Activated naive CD4-positive, alpha-beta T cell treated with anti-CD3 and anti-CD28 coated beads for 36 hours (primary cell): ENCODE measurements around the gene GH2. TPM values are rescaled to one million over a fixed set of nuclear protein-coding genes. Genes with fewer than 3 reads are reported as not detected.
"Not testable (repeated sequence)": the region's sequence is repeated elsewhere in the genome, so short reads cannot be mapped to it uniquely, and the experiment has no call there.

Experiments used
- CTCF ChIA-PET: fragments of 350-600 bp; sonication (Branson Sonifier 250); formaldehyde crosslinking; loops from one replicate; lab custom pipeline; 2021; ENCODE audit warnings: antibody characterized with exemption; lab: Charles Lee
- DNase-seq: peaks from one replicate; pipeline ENCODE4 v3.0.0-alpha.2; 2020
- H3K27ac Mint-ChIP-seq: one replicate; pipeline ENCODE4 v1.8.0; 2021; ENCODE audit warnings: mild to moderate bottlenecking, mixed read lengths
- H3K27me3 Mint-ChIP-seq: one replicate; pipeline ENCODE4 v1.8.0; 2021; ENCODE audit warnings: low read depth, mixed read lengths
- H3K36me3 Mint-ChIP-seq: one replicate; pipeline ENCODE4 v1.8.0; 2021; ENCODE audit warnings: low read depth, mixed read lengths
- H3K4me1 Mint-ChIP-seq: one replicate; pipeline ENCODE4 v1.8.0; 2021; ENCODE audit warnings: low read depth, mixed read lengths
- H3K4me3 Mint-ChIP-seq: one replicate; pipeline ENCODE4 v1.8.0; 2021; ENCODE audit warnings: mild to moderate bottlenecking, moderate library complexity, mixed read lengths
- H3K9me3 Mint-ChIP-seq: one replicate; pipeline ENCODE4 v1.8.0; 2021; ENCODE audit warnings: mixed read lengths
- intact Hi-C: fragments of 100-400 bp; cut with micrococcal nuclease; formaldehyde crosslinking; loops from one replicate; pipeline ENCODE4 v1.15.1; 2023
- total RNA-seq, 2 experiments: library from RNA; stranded (reverse); gene quantifications; one replicate each; pipeline ENCODE4 v1.2.3, GENCODE V29; 2021

GH2 gene
- total RNA-seq, 2 experiments from 2014 or later, result not detected

GRCh38 chr17:63889026-63889848 lies 7.5 kb upstream of the GH2 start:
- H3K27me3 Mint-ChIP-seq, H3K27ac Mint-ChIP-seq, H3K4me1 Mint-ChIP-seq, H3K36me3 Mint-ChIP-seq, H3K9me3 Mint-ChIP-seq, H3K4me3 Mint-ChIP-seq, intact Hi-C loops: not testable (repeated sequence)
- peak; percentile 23 for DNase-seq
- CTCF ChIA-PET, result interaction anchor here (0.6 to 4.1 kb wide), 16 partner anchors 8 to 244 kb away, joined by 3 to 20 read pairs (median 4); partner anchors contain the start of genes CSHL1 and GH2

DNA sequence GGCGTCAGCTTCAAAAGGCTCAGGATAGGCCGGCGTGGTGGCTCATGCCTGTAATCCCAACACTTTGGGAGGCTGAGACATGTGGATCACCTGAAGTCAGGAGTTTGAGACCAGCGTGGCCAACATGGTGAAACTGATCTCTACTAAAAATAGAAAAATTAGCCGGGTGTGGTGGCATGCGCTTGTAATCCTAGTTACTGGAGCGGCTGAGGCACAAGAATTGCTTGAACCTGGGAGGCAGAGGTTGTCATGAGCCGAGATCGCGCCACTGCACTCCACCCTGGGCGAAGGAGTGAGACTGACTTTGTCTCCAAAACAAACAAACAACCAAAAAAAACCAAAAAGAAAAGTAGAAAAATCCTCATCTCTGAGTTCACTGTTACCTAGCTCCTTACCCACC lies 3.4 kb upstream of the GH2 start:
- CTCF ChIA-PET, result interaction anchor here (0.7 kb wide), 1 partner anchor 291 kb away, joined by 3 read pairs; no protein-coding TSS in a partner anchor
- DNase-seq, H3K4me1 Mint-ChIP-seq, H3K4me3 Mint-ChIP-seq, H3K36me3 Mint-ChIP-seq, intact Hi-C loops, H3K9me3 Mint-ChIP-seq, H3K27me3 Mint-ChIP-seq, H3K27ac Mint-ChIP-seq: not testable (repeated sequence)

DNA sequence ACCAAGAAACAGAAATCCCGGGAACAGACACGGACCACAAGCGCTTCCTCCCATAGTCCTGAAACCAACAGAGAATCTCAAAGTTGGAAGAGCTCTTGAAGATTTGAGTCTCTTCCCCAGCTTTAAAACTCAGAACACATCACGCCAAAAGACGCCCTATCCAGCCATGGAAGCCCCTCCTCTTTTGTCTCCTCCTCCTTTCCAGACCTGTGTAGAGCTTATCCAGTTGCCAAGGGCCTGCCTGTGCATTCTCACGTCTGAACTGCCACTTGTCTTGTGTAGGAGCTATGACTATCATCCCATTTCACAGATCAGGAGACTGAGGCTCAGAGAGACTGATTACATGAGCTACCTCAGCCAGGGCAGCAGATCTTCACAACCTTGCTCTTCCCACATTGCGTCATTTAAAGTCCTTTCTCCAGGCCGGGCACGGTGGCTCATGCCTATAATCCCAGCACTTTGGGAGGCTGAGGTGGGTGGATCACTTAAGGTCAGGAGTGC lies 932 bp upstream of the GH2 start:
- H3K36me3 Mint-ChIP-seq, intact Hi-C loops, H3K27ac Mint-ChIP-seq, H3K27me3 Mint-ChIP-seq, DNase-seq, H3K4me3 Mint-ChIP-seq, H3K9me3 Mint-ChIP-seq, H3K4me1 Mint-ChIP-seq: not testable (repeated sequence)
- CTCF ChIA-PET, result interaction anchor here (0.8 to 1.8 kb wide), 8 partner anchors 13 to 662 kb away, joined by 3 to 9 read pairs (median 4); no protein-coding TSS in a partner anchor

DNA sequence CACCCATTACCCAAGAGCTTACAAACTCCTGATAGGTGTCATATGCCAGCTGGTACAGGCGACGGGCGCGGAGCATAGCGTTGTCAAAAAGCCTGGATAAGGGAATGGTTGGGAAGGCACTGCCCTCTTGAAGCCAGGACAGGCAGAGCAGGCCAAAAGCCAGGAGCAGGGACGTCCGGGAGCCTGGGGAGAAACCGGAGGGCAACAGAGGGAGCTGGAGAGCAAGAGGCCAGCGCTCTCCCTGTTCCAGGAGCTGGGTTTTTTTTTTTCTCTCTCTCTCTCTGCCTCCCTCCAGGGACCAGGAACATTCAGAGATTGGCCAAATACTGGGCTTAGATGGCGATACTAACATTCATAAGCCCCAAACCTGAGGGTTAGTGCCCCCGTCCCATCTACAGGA lies 407 bp downstream of the GH2 start:
- H3K27me3 Mint-ChIP-seq, H3K4me3 Mint-ChIP-seq, H3K36me3 Mint-ChIP-seq, intact Hi-C loops, H3K27ac Mint-ChIP-seq, DNase-seq, H3K4me1 Mint-ChIP-seq, H3K9me3 Mint-ChIP-seq: not testable (repeated sequence)
- CTCF ChIA-PET, result interaction anchor here (0.6 to 1.7 kb wide), 9 partner anchors 9 to 218 kb away, joined by 3 to 7 read pairs (median 3); no protein-coding TSS in a partner anchor

GRCh38 chr17:63880706-63881105 lies 1.0 kb downstream of the GH2 start:
- CTCF ChIA-PET, result interaction anchor here (0.6 to 1.3 kb wide), 4 partner anchors 15 to 169 kb away, joined by 3 to 7 read pairs (median 3); no protein-coding TSS in a partner anchor
- peaks cover 2% of the 10 kb centered on the region for H3K4me1 Mint-ChIP-seq
- no peaks in the 10 kb centered on the region for H3K9me3 Mint-ChIP-seq
- DNase-seq, result no peak
- no peaks in the 10 kb centered on the region for H3K36me3 Mint-ChIP-seq
- H3K27ac Mint-ChIP-seq, result no peak overlapping the region
- H3K27me3 Mint-ChIP-seq, result no peaks in the 10 kb centered on the region
- H3K4me3 Mint-ChIP-seq, result no peak overlapping the region
- intact Hi-C loops, result no loop called here

DNA sequence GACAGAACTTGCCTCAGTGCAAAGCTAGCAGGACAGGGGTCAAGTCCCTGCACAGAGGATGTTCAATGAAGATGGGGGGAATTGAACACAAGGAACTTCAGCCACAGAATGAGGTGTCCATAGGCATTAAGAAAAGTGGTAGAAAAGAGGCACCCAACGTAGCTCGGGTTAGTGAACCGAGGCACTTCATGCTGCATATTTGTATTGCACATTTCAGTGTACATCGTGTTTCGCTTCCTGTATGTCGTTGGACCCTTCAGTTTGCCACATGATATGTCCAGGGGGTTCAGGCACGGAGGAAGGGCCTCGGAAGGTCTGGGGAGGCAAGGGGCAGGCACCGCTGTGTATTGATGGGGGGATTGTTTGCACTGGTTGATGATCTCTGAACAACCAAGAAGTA lies 3.3 kb downstream of the GH2 start:
- CTCF ChIA-PET, DNase-seq, H3K27me3 Mint-ChIP-seq, H3K4me3 Mint-ChIP-seq, intact Hi-C loops, H3K9me3 Mint-ChIP-seq, H3K4me1 Mint-ChIP-seq, H3K27ac Mint-ChIP-seq, H3K36me3 Mint-ChIP-seq: not testable (repeated sequence)

DNA sequence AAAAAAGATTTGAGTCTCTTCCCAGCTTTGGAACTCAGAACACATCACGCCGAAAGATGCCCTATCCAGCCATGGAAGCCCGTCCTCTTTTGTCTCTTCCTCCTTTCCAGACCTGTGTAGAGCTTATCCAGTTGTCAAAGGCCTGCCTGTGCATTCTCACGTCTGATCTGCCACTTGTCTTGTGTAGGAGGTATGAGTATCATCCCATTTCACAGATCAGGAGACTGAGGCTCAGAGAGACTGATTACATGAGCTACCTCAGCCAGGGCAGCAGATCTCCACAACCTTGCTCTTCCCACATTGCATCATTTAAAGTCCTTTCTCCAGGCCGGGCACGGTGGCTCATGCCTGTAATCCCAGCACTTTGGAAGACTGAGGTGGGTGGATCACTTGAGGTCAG lies 7.1 kb downstream of the GH2 start:
- DNase-seq, intact Hi-C loops, H3K4me1 Mint-ChIP-seq, H3K9me3 Mint-ChIP-seq, H3K27me3 Mint-ChIP-seq, H3K36me3 Mint-ChIP-seq, H3K4me3 Mint-ChIP-seq, H3K27ac Mint-ChIP-seq: not testable (repeated sequence)
- CTCF ChIA-PET, result interaction anchor here (0.7 to 3.3 kb wide), 4 partner anchors 9 to 17 kb away, joined by 3 to 14 read pairs (median 4); no protein-coding TSS in a partner anchor

DNA sequence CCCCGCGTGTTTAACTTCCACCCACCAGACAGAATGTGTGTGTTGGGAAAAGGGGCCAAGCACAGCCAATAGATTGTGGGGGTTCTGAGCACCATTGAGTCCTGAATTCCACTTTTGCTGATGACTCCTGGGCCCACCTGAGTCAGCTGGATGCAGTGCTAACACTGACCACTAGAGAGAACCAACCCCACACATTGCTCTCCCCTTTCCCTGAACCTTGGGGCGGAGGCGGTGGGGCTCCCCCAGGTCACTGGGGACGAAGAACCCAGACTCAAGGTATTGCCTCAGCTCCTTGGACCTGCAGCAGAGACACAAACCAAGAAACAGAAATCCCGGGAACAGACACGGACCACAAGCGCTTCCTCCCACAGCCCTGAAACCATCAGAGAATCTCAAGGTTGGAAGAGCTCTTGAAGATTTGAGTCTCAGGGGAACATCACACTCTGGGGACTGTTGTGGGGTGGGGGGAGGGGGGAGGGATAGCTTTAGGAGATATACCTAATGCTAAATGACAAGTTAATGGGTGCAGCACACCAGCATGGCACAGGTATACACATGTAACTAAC lies 7.6 kb downstream of the GH2 start:
- H3K4me3 Mint-ChIP-seq, H3K4me1 Mint-ChIP-seq, H3K9me3 Mint-ChIP-seq, intact Hi-C loops, H3K27ac Mint-ChIP-seq, DNase-seq, H3K36me3 Mint-ChIP-seq, H3K27me3 Mint-ChIP-seq: not testable (repeated sequence)
- CTCF ChIA-PET, result interaction anchor here (0.9 to 3.3 kb wide), 3 partner anchors 8 to 14 kb away, joined by 3 to 14 read pairs (median 4); no protein-coding TSS in a partner anchor

GRCh38 chr17:63873577-63873976 lies 8.2 kb downstream of the GH2 start, which contains the start of gene CSH2:
Gene CSH2 (minus strand): TSS chr17:63873677. CDS start chr17:63873614, 63 bp downstream.
- H3K4me3 Mint-ChIP-seq, H3K36me3 Mint-ChIP-seq, H3K27me3 Mint-ChIP-seq, intact Hi-C loops, DNase-seq, H3K27ac Mint-ChIP-seq, H3K4me1 Mint-ChIP-seq, H3K9me3 Mint-ChIP-seq: not testable (repeated sequence)
- CTCF ChIA-PET, result interaction anchor here (1.1 to 3.3 kb wide), 2 partner anchors 8 to 15 kb away, joined by 4 to 14 read pairs; no protein-coding TSS in a partner anchor

GRCh38 chr17:63871646-63872365 lies 9.9 kb downstream of the GH2 start:
- H3K27me3 Mint-ChIP-seq, H3K27ac Mint-ChIP-seq, H3K36me3 Mint-ChIP-seq, H3K4me3 Mint-ChIP-seq, CTCF ChIA-PET, H3K9me3 Mint-ChIP-seq, DNase-seq, H3K4me1 Mint-ChIP-seq: not testable (repeated sequence)
- intact Hi-C loops, result loop anchor here (2.0 kb wide), 1 partner anchor 447 kb away; no protein-coding TSS in a partner anchor

DNA sequence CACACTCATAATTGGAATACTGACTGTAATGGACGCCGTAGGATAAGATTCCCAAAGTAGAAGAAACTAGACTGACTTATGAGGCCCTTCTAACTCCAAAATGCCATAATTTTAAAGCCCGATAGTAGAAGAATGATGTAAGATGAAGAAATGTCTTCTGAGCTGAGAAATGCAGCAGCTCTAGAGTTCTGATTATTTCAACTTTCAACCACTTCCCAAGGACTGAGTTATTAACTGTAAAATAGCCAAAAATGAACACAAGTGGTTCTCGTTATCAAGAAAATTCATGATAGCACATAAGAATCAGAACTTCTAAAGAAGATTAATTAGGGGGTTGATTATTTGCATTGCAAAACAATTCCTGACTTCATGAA lies 11.5 kb downstream of the GH2 start:
- not testable (repeated sequence) for H3K9me3 Mint-ChIP-seq, H3K4me1 Mint-ChIP-seq, H3K27ac Mint-ChIP-seq, H3K36me3 Mint-ChIP-seq, H3K4me3 Mint-ChIP-seq, DNase-seq, H3K27me3 Mint-ChIP-seq
- CTCF ChIA-PET, result interaction anchor here (1.1 to 2.1 kb wide), 3 partner anchors 10 to 445 kb away, joined by 3 to 7 read pairs (median 3); no protein-coding TSS in a partner anchor
- intact Hi-C loops, result loop anchor here (2.0 kb wide), 1 partner anchor 445 kb away; no protein-coding TSS in a partner anchor
